GM18870 (cell line): Measurements from ENCODE around the gene PSTPIP2.
"Not testable (repeated sequence)": the region's sequence is repeated elsewhere in the genome, so short reads cannot be mapped to it uniquely, and the experiment has no call there.

Experiments
- ATAC-seq: cut with Tn5 transposase; IDR thresholded peaks from one replicate; pipeline ENCODE4 v1.9.1; 2021; ENCODE audit warnings: moderate library complexity; ENCODE audit not compliant: unreplicated experiment

Gene PSTPIP2

DNA sequence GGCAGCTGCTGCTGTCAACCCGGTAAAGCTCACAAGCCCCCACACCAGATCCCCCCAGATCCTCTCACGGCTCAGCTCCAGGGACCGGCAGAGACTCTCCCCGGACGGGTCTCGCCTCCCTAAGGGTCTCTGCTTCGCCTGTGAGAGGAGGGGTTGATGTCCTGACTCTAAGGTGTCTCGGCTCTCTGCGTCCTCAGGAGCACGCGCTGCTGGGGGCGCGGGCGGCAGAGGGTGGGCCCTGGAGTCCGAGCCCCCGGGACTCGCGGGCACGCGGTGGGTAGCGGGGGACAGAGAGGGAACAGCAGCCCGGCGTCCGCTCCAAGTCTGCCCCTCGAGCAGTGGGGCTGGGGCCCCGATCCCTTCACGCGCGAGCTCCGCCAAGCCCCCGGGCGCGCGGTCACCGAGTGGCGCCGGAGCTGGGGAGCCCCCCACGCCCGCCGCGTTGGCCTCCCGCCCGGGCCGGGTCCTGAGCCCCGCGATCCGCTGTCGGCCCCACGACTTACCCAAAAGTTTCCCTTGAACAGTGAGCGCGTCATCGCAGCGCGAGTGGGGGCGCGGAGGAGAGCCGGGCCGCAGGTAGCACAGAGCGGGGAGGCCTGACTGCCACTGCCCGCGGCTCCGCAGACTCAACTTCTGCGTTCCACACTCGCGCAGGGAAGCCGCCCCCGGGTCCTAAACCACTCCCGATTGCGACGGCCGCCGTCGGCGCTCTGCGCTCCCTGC, at the start of gene PSTPIP2:
Gene PSTPIP2, minus strand, starts transcription at position 608 of the 723 bp plus-strand sequence. Its CDS starts 72 bp downstream, at position 536.
- ATAC-seq: no peak

DNA sequence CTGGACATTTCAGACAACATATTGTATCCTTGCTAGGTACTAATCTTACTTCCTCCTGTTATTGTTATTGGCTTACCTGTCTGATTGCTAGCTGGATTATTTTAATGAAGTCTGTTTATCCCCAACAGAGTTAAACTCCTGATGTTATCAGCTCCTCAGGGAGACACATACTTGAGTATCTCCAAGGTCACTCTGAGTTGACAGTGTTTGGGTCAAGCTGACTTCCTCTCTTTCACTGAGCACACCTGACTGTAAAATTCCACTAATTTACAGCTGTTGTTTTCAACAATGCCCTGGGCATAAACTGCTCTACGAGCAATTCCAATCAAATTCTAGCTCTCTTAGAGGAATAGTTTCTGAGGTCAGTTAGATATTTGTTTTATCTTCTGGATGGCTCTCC, 41.7 kb upstream of the PSTPIP2 start:
- no peak for ATAC-seq

DNA sequence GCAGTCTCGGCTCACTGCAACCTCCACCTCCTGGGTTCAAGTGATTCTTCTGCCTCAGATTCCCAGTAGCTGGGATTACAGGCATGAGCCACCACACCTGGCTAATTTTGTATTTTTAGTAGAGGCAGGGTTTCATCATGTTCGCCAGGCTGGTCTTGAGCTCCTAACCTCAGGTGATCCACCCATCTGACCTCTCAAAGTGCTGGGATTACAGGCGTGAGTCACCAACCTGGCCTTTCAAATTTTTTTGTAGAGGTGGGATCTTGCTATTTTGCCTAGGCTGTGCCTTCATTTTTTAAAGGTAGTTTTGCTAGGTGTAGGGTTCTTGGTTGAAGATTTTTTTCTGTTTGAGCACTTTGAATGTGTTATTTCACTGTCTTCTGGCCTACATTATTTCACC, 38.3 kb upstream of the PSTPIP2 start:
- ATAC-seq: no peak

- ATAC-seq: no peak
Observed at GRCh38 chr18:46109386-46109785, 37.3 kb upstream of the PSTPIP2 start.

- ATAC-seq: peak; percentile 66
Observed at GRCh38 chr18:46104128-46104911, 32.3 kb upstream of the PSTPIP2 start, which contains the start of gene HAUS1. Gene HAUS1, plus strand, starts transcription at chr18:46104385. Its CDS starts 27 bp downstream, at chr18:46104412.

GRCh38 chr18:46099463-46099862, 27.4 kb upstream of the PSTPIP2 start:
- ATAC-seq: no peak

GRCh38 chr18:46098616-46098933, 26.5 kb upstream of the PSTPIP2 start:
- no peak for ATAC-seq

DNA sequence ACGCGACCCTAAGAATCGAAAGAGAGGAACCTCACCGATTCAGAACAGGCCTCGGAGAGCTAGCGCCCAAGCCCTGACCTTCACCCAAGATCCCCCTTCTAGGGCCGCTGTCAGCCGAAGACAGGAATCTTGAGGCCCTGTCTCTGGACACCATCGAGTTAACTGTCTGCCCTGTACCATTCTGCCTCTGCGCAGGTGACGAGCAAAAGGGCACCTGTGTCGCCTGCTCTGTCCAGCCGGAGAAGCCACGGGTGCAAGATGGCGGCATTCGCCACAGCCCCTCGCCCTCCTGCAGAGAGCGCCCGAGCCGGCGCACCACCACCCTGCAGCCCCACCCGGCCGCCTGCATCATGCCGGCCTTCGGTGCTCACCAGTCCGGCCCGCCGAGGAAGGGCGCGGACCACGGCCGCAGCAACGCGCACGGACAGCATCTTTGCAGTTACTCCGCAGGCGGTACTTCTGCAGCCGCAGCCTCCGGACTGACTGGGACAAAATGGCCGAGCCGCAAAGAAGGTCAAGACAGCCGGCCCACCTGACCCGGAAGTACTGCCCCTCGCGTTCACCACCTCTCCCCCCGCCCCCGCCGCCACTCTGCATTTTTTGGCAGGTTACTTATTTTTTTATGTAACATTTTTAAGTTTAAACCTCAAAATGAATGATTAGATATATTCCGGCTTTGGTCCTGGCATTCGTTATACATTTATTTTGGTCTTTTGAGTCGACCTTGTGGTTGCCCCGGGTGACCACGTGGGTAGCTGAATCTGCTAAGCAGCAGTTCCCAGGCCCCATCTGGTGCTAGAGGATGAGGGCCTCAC, 25.9 kb upstream of the PSTPIP2 start, which contains the start of gene ATP5F1A:
Gene ATP5F1A, minus strand, starts transcription at position 496 of the 815 bp plus-strand sequence. Its CDS starts 65 bp downstream, at position 431.
- peak; percentile 72 for ATAC-seq

DNA sequence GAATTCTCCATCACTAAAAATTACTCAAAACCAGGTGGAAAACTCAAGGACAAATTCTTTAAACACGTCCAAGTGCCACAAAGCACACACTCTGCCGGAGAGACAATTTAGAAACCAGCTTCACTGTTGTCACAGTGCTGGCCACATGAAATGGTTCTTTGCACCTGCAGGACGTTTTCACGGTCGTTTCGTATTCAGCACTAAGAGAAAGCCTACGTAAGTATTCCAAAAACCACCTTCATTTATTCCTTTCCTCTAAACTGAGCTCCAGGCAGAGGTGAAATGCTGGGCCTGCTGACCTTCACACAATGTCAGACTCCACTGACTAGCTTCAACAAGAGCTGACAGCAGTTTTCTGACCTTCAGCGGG, 25.4 kb upstream of the PSTPIP2 start:
- no peak for ATAC-seq

DNA sequence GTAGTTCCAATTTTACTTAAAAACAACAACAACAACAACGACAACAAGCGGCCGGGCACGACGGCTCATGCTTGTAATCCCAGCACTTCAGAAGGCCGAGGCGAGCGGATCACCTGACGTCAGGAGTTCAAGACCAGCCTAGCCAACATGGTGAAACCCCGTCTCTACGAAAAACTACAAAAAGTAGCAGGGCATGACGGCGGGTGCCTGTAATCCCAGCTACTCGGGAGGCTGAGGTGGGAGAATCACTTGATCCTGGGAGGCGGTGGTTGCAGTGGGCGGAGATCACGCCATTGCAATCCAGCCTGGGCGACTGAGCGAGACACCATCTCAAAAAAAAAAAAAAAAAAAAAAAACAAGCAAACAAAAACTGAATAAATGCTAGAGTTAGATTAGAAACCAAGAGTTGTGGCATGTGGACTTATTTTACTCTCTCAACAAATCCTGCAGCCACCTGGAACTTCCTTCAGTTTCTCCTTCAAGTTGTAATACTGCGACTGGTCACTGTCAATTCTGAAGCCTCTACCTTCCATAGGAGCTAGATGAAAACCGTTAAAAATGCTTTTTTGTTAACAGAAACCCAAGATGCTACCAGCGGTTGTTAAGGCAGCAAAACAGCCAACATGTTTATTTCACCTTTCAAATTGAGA, 24.7 kb upstream of the PSTPIP2 start:
- ATAC-seq: no peak

DNA sequence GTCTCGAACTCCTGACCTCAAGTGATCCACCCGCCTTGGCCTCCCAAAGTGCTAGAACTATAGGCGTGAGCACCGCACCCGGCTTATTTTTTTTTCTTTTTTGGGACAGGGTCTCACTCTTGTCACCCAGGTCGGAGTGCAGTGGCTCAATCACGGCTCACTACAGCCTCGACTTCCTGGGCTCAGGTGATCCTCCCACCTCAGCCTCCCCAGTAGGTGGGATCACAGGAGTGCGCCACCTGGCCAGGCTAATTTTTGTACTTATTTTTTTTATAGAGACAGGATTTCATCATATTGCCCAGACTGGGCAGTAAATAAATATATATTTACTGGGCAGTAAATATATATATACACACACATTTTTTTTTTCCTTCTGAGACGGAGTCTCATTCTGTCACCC, 23.5 kb upstream of the PSTPIP2 start:
- no peak for ATAC-seq

- not testable (repeated sequence) for ATAC-seq
Observed at GRCh38 chr18:46088501-46088900, 16.4 kb upstream of the PSTPIP2 start.

DNA sequence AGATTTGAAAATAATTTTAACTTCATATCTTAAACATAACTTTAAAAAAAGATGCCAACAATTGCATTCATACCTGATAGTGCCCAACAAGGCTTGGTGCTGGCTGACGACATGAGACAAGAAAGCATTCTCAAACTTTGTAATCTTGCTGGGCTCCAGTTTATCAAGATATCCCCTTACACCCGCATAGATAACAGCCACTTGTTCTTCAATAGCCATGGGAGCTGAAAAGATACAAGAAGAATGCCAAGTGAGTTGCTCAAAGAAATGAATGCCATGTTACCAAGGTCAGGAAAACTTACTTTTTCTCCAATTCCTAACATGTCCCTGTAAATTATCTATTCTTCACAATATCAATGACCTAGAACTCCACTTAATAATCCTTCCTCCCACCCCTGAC, 12.4 kb upstream of the PSTPIP2 start:
- ATAC-seq: no peak

- no peak for ATAC-seq
Observed at GRCh38 chr18:46080156-46080555, 8.1 kb upstream of the PSTPIP2 start.

DNA sequence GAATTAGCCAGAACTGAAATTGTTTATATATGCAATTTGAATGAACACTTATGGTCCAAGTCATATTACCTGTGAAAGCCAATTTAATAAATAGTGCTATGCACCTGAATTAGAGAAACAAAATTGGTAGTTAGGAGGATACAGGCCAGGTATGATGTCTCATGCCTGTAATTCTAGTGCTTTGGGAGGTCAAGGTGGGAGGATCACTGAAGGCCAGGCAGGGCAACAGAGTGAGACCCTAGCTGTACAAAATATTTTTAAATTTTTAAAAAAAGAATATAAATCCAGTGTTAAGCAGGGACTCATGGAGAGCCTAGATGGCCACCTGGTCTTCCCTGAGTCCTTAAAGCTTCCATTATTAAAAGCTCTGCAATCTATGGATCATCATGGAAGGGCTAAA, 7.3 kb upstream of the PSTPIP2 start:
- no peak for ATAC-seq

- no peak for ATAC-seq
Observed at GRCh38 chr18:46073474-46074331, 1.6 kb upstream of the PSTPIP2 start.

DNA sequence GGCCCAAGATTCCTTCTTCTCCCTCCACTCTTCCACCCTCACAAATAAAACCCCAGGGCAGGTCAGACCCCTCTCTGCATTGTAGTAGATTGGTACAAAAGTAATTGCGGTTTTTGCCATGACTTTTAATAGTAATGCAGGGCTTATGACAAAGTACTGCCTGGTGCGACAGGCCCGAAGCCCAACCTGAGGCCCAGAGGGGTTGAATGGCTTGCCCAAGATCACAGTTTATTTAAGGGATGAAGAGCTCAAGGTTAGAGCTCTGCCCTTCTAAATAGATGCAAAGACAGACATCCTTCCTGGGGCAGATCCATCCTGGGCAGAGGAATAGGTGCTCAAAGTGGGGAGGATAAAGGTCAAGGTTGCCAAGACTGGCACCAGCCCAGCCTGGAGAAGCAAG, 899 bp upstream of the PSTPIP2 start:
- ATAC-seq: no peak

GRCh38 chr18:46072376-46072867, 362 bp upstream of the PSTPIP2 start:
- ATAC-seq: no peak

- ATAC-seq: no peak
Observed at GRCh38 chr18:46070815-46071652, 1.0 kb downstream of the PSTPIP2 start.
